ENCODE data around the gene CDKL2.

Gene CDKL2

DNA sequence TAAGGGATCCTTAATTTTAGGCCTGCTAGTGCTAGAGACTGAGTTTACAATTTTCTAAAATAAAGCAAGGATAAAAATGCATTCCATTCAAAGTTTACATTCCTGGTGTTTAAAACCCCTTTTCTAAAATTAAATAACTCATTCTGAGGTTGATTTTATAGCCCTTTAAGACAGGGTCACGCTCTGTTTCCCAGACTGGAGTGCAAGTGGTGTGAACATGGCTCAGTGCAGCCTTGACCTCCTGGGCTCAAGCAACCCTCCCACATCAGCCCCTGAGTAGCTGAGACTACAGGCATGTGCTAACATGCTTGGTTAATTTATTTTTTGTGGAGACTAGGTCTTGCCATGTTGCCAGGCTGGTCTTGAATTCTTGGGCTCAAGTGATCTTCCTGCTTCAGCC lies 6.8 kb upstream of the CDKL2 start:
- Histone ChIP-seq H2AFZ (ENCODE audit: low read depth, low read length, severe bottlenecking) (no peak overlapping the region), H3K36me3 (ENCODE audit: low read length) (no peaks in the 10 kb centered on the region; the same call in 1 of the 2 replicates), H3K4me2 (ENCODE audit: low read depth, low read length, poor library complexity, severe bottlenecking) (no peak overlapping the region), H3K4me3 (ENCODE audit: insufficient read depth, low read length, poor library complexity, severe bottlenecking) (no peak overlapping the region), H3K9ac (ENCODE audit: low read length) (no peak overlapping the region), H3K27me3 (ENCODE audit: low read length) (no peaks in the 10 kb centered on the region), H3K9me2 (replicated peaks; ENCODE audit: insufficient read depth, low read length) (no peaks in the 10 kb centered on the region), H4K20me1 (ENCODE audit: low read depth, low read length) (no peaks in the 10 kb centered on the region), H3F3A (ENCODE audit: insufficient read depth) (no peaks in the 10 kb centered on the region), H3K9me3 (ENCODE audit: insufficient read depth, low read length) (no peaks in the 10 kb centered on the region), H3K27ac (ENCODE audit: low read depth, low read length) (no peak overlapping the region), H3K79me2 (ENCODE audit: insufficient read depth, low read length) (no peaks in the 10 kb centered on the region)
- no peak for TF ChIP-seq EZH2phosphoT487 (conservative IDR thresholded peaks at IDR 0.05; ENCODE audit: low read length)
- TF ChIP-seq, protein P1, sequence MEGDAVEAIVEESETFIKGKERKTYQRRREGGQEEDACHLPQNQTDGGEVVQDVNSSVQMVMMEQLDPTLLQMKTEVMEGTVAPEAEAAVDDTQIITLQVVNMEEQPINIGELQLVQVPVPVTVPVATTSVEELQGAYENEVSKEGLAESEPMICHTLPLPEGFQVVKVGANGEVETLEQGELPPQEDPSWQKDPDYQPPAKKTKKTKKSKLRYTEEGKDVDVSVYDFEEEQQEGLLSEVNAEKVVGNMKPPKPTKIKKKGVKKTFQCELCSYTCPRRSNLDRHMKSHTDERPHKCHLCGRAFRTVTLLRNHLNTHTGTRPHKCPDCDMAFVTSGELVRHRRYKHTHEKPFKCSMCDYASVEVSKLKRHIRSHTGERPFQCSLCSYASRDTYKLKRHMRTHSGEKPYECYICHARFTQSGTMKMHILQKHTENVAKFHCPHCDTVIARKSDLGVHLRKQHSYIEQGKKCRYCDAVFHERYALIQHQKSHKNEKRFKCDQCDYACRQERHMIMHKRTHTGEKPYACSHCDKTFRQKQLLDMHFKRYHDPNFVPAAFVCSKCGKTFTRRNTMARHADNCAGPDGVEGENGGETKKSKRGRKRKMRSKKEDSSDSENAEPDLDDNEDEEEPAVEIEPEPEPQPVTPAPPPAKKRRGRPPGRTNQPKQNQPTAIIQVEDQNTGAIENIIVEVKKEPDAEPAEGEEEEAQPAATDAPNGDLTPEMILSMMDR (IDR thresholded peaks at IDR 0.05; ENCODE audit: insufficient read depth, low read length, poor library complexity, severe bottlenecking) = no peak

GRCh38 chr4:75634951-75635350 lies 4.6 kb upstream of the CDKL2 start:
- Histone ChIP-seq H3K36me3 (ENCODE audit: low read length) (no peaks in the 10 kb centered on the region), H4K20me1 (ENCODE audit: low read depth, low read length) (no peaks in the 10 kb centered on the region), H3K79me2 (ENCODE audit: insufficient read depth, low read length) (no peaks in the 10 kb centered on the region), H3K4me2 (ENCODE audit: low read depth, low read length, poor library complexity, severe bottlenecking) (no peak overlapping the region), H3K9me2 (replicated peaks; ENCODE audit: insufficient read depth, low read length) (no peaks in the 10 kb centered on the region), H3K9ac (ENCODE audit: low read length) (no peak overlapping the region), H3K27ac (ENCODE audit: low read depth, low read length) (no peak overlapping the region), H3K27me3 (ENCODE audit: low read length) (no peaks in the 10 kb centered on the region), H3K9me3 (ENCODE audit: insufficient read depth, low read length) (no peaks in the 10 kb centered on the region), H3K4me3 (ENCODE audit: insufficient read depth, low read length, poor library complexity, severe bottlenecking) (no peak overlapping the region), H3F3A (ENCODE audit: insufficient read depth) (no peaks in the 10 kb centered on the region), H2AFZ (ENCODE audit: low read depth, low read length, severe bottlenecking) (no peak overlapping the region)
- TF ChIP-seq, protein P1 (IDR thresholded peaks at IDR 0.05; ENCODE audit: insufficient read depth, low read length, poor library complexity, severe bottlenecking) = no peak
- no peak for TF ChIP-seq EZH2phosphoT487 (conservative IDR thresholded peaks at IDR 0.05; ENCODE audit: low read length)

DNA sequence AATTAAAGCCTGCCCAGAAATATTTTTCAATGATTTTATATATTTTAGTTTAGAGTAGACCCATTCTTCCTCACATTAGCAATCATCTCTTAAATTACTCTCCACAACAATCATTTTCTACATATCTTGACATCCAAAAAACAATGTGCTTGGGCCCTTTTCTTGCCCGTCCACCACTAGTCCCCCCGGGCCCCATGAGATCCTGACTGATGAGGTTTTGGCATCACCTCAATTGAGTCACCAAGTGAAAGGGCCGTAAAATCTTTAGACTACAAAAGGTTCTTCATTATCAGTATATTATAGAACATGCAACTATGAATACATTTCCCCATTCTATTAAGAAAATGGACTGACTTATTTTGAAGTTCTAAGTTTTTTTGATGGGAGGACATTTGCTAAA lies 4.0 kb upstream of the CDKL2 start:
- H3K27me3 ChIP-seq (ENCODE audit: low read length) = no peaks in the 10 kb centered on the region
- H3K9ac ChIP-seq (ENCODE audit: low read length) = no peak overlapping the region
- H3K27ac ChIP-seq (ENCODE audit: low read depth, low read length) = no peak overlapping the region
- no peaks in the 10 kb centered on the region for H3K9me2 ChIP-seq (replicated peaks; ENCODE audit: insufficient read depth, low read length)
- no peak for TF ChIP-seq EZH2phosphoT487 (conservative IDR thresholded peaks at IDR 0.05; ENCODE audit: low read length)
- TF ChIP-seq, protein P1 (IDR thresholded peaks at IDR 0.05; ENCODE audit: insufficient read depth, low read length, poor library complexity, severe bottlenecking) = no peak
- H3F3A ChIP-seq (ENCODE audit: insufficient read depth) = no peaks in the 10 kb centered on the region
- no peak overlapping the region for H3K4me2 ChIP-seq (ENCODE audit: low read depth, low read length, poor library complexity, severe bottlenecking)
- no peaks in the 10 kb centered on the region for H3K79me2 ChIP-seq (ENCODE audit: insufficient read depth, low read length)
- H4K20me1 ChIP-seq (ENCODE audit: low read depth, low read length) = no peaks in the 10 kb centered on the region
- no peaks in the 10 kb centered on the region for H3K36me3 ChIP-seq (ENCODE audit: low read length)
- no peak overlapping the region for H2AFZ ChIP-seq (ENCODE audit: low read depth, low read length, severe bottlenecking)
- no peak overlapping the region for H3K4me3 ChIP-seq (ENCODE audit: insufficient read depth, low read length, poor library complexity, severe bottlenecking)
- H3K9me3 ChIP-seq (ENCODE audit: insufficient read depth, low read length) = no peaks in the 10 kb centered on the region
